Naive B cell (primary cell): ENCODE data around the gene UCHL5. TPM values are rescaled to one million over a fixed set of nuclear protein-coding genes. Genes with fewer than 3 reads are reported as not detected.

Experiments used
- ATAC-seq, 2 donors: fragments of 150-1000 bp; cut with Tn5 transposase; 2 replicates each; pipeline ENCODE4 v1.10.0; 2021; ENCODE audit warnings: low read depth in 2 of 2, mild to moderate bottlenecking in 2 of 2, moderate library complexity in 2 of 2
- DNase-seq: peaks from one replicate; pipeline ENCODE4 v3.0.0; 2022
- H3K27ac Mint-ChIP-seq, 6 donors: one replicate each; pipeline ENCODE4 v1.8.0; 2020 to 2022; ENCODE audit warnings: mild to moderate bottlenecking in 6 of 6, mixed read lengths in 6 of 6, moderate library complexity in 5 of 6, inconsistent platforms in 2 of 6
- H3K27me3 Mint-ChIP-seq, 3 donors: one replicate each; pipeline ENCODE4 v1.8.0; 2021 to 2022; ENCODE audit warnings: mixed read lengths in 3 of 3, mild to moderate bottlenecking in 1 of 3
- H3K36me3 Mint-ChIP-seq, 2 donors: one replicate each; pipeline ENCODE4 v1.8.0; 2020 to 2022; ENCODE audit warnings: mixed read lengths in 2 of 2, inconsistent platforms in 1 of 2, mild to moderate bottlenecking in 1 of 2
- H3K4me1 Mint-ChIP-seq, 3 donors: one replicate each; pipeline ENCODE4 v1.8.0; 2020 to 2022; ENCODE audit warnings: mixed read lengths in 3 of 3, inconsistent platforms in 1 of 3, mild to moderate bottlenecking in 1 of 3, moderate library complexity in 1 of 3
- H3K4me3 Mint-ChIP-seq, 8 donors: one replicate each; pipeline ENCODE4 v1.8.0; 2020 to 2022; ENCODE audit warnings: mild to moderate bottlenecking in 8 of 8, mixed read lengths in 8 of 8, moderate library complexity in 8 of 8, inconsistent platforms in 2 of 8
- H3K9me3 Mint-ChIP-seq, 7 donors: one replicate each; pipeline ENCODE4 v1.8.0; 2020 to 2022; ENCODE audit warnings: mixed read lengths in 7 of 7, mild to moderate bottlenecking in 5 of 7, inconsistent platforms in 2 of 7, moderate library complexity in 1 of 7
- polyA plus RNA-seq, 6 donors: library from polyadenylated mRNA; unstranded; fragments of 300-500 nt; fragmentation: Illumina TruSeq; gene quantifications; one replicate each; pipeline ENCODE4 v1.2.3, GENCODE V29; 2021; ENCODE audit warnings: low read depth in 6 of 6

UCHL5 gene
- polyA plus RNA-seq, 6 donors from 2014 or later = 40.8 to 59.5 (median 45.0) TPM

GRCh38 chr1:193083365-193084088 is 24.4 kb upstream of the UCHL5 start:
- Mint-ChIP-seq H3K27ac (peak overlapping the region in 1 of 6 donors; percentile 73), H3K9me3 (no peaks in the 10 kb centered on the region), H3K4me3 (no peak overlapping the region), H3K4me1 (no peaks in the 10 kb centered on the region), H3K36me3 (peaks cover 7 to 18% of the 10 kb centered on the region in 2 donors), H3K27me3 (no peaks in the 10 kb centered on the region)
- DNase-seq (no peak), ATAC-seq (peak in 1 of 2 donors; percentile 43)

DNA sequence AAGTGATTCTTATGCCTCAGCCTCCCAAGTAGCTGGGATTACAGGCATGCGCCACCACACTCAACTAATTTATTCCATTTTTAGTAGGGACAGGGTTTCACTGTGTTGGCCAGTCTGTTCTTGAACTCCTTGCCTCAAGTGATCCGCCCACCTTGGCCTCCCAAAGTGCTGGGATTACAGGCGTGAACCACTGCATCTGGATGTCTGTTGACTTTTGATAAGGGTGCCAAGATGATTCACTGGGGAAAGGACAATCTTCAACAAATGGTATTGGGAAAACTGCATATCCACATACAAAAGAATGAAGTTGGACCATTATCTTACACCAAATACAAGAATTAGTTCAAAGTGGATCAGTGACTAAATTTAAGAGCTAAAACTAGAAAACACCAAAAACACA is 20.0 kb upstream of the UCHL5 start:
- Mint-ChIP-seq H3K27me3 (no peaks in the 10 kb centered on the region), H3K27ac (no peak overlapping the region), H3K9me3 (no peaks in the 10 kb centered on the region), H3K4me3 (no peak overlapping the region), H3K4me1 (no peaks in the 10 kb centered on the region), H3K36me3 (peaks cover 15 to 23% of the 10 kb centered on the region in 2 donors)
- ATAC-seq (no peak), DNase-seq (no peak)

- H3K4me3 Mint-ChIP-seq = no peak overlapping the region
- DNase-seq = no peak
- H3K9me3 Mint-ChIP-seq = no peaks in the 10 kb centered on the region
- peaks cover 15 to 20% of the 10 kb centered on the region in 2 donors for H3K36me3 Mint-ChIP-seq
- H3K27me3 Mint-ChIP-seq = no peaks in the 10 kb centered on the region
- no peak for ATAC-seq
- H3K27ac Mint-ChIP-seq = no peak overlapping the region
- no peaks in the 10 kb centered on the region for H3K4me1 Mint-ChIP-seq
These were observed 18.8 kb upstream of the UCHL5 start for GRCh38 chr1:193077991-193078390.

- Mint-ChIP-seq H3K4me1 (peaks cover 13 to 26% (median 25%) of the 10 kb centered on the region in 3 donors), H3K4me3 (no peak overlapping the region), H3K27ac (peak overlapping the region in 4 of 6 donors; percentile 10 to 74 (median 38)), H3K9me3 (no peaks in the 10 kb centered on the region), H3K27me3 (no peaks in the 10 kb centered on the region), H3K36me3 (no peaks in the 10 kb centered on the region)
- ATAC-seq (no peak), DNase-seq (no peak)
These were observed 11.8 kb upstream of the UCHL5 start for GRCh38 chr1:193070942-193071341.

- no peak for DNase-seq
- H3K36me3 Mint-ChIP-seq = no peaks in the 10 kb centered on the region
- peak overlapping the region in 1 of 8 donors; percentile 12 for H3K4me3 Mint-ChIP-seq
- H3K27ac Mint-ChIP-seq = peak overlapping the region in 4 of 6 donors; percentile 28 to 74 (median 65)
- H3K4me1 Mint-ChIP-seq = peaks cover 19 to 30% (median 30%) of the 10 kb centered on the region in 3 donors
- no peaks in the 10 kb centered on the region for H3K9me3 Mint-ChIP-seq
- ATAC-seq = peak; percentile 38 to 53
- no peaks in the 10 kb centered on the region for H3K27me3 Mint-ChIP-seq
These were observed 11.2 kb upstream of the UCHL5 start for GRCh38 chr1:193070386-193070753.

- DNase-seq = no peak
- peak overlapping the region in 1 of 8 donors; percentile 12 for H3K4me3 Mint-ChIP-seq
- no peaks in the 10 kb centered on the region for H3K27me3 Mint-ChIP-seq
- peak; percentile 20 to 27 for ATAC-seq
- no peaks in the 10 kb centered on the region for H3K36me3 Mint-ChIP-seq
- peaks cover 24 to 33% (median 30%) of the 10 kb centered on the region in 3 donors for H3K4me1 Mint-ChIP-seq
- peak overlapping the region; percentile 15 to 74 (median 56) for H3K27ac Mint-ChIP-seq
- no peaks in the 10 kb centered on the region for H3K9me3 Mint-ChIP-seq
These were observed 10.7 kb upstream of the UCHL5 start for GRCh38 chr1:193069748-193070385.

DNA sequence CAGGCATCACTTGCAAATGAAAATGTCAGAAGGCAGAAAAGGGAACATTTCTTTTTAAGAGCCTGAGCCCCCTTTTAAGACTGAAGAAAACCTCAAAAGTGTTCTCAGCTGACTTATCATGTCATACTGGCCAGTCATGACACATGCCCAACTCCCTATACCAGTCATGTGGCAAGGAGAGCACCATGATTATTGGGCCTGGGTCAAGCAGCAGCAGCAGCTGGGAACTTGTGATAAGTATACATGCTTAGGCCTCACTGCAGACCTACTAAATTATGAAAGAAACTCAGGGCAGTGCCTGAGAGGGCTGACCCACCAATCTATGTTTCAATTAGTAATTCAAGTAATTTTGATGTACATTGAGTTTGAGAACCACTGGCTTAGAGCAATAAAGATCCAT is 8.9 kb upstream of the UCHL5 start:
- Mint-ChIP-seq H3K36me3 (no peaks in the 10 kb centered on the region), H3K27me3 (no peaks in the 10 kb centered on the region), H3K27ac (peak overlapping the region in 3 of 6 donors; percentile 32 to 86 (median 82)), H3K4me3 (no peak overlapping the region), H3K4me1 (peaks cover 25 to 37% (median 33%) of the 10 kb centered on the region in 3 donors), H3K9me3 (no peaks in the 10 kb centered on the region)
- ATAC-seq = no peak
- DNase-seq = no peak

- Mint-ChIP-seq H3K4me1 (peaks cover 31 to 38% (median 33%) of the 10 kb centered on the region in 3 donors), H3K36me3 (no peaks in the 10 kb centered on the region), H3K4me3 (no peak overlapping the region), H3K27me3 (no peaks in the 10 kb centered on the region), H3K27ac (peak overlapping the region in 4 of 6 donors; percentile 10 to 94 (median 26)), H3K9me3 (no peaks in the 10 kb centered on the region)
- DNase-seq = no peak
- no peak for ATAC-seq
These were observed 7.4 kb upstream of the UCHL5 start for GRCh38 chr1:193066606-193067005.

GRCh38 chr1:193065954-193066353 is 6.8 kb upstream of the UCHL5 start:
- H3K4me1 Mint-ChIP-seq = peaks cover 35 to 44% (median 37%) of the 10 kb centered on the region in 3 donors
- no peaks in the 10 kb centered on the region for H3K36me3 Mint-ChIP-seq
- H3K27ac Mint-ChIP-seq = peak overlapping the region in 3 of 6 donors; percentile 28 to 39 (median 35)

DNA sequence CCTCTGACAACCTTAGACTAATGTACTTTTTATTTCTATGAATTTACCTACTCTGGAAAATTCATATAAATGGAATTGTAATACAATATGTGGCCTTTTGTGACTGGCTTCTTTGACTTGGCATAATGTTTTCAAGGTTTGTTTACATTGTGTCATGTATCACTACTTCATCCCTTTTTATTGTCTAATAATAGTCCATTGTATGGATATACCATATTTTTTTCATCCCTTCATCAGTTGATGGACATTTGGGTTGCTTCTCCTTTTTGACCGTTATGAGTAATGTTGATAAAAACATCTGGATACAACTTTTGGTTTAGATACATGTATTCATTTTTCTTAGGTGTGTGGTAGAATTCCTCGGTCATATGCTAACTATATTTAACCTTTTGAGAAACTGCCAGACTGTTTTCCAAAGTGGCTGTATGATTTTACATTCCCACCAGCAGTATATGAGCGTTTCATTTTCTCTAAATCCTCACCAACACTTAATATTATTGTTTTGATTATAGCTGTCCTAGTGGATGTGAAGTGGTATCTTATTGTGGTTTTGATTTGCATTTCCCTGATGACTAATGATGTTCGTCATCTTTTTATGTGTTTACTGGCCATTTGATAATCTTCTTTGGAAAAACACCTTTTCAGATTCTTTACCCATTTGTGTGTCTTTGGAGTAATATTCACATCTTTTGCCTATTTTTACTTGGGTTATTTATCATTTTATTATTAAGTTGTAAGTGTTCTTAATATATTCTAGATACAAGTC is 3.7 kb upstream of the UCHL5 start:
- peaks cover 48 to 56% (median 54%) of the 10 kb centered on the region in 3 donors for H3K4me1 Mint-ChIP-seq
- no peaks in the 10 kb centered on the region for H3K9me3 Mint-ChIP-seq
- peak overlapping the region in 1 of 6 donors; percentile 74 for H3K27ac Mint-ChIP-seq
- DNase-seq (no peak), ATAC-seq (no peak)
- H3K36me3 Mint-ChIP-seq = no peaks in the 10 kb centered on the region
- H3K4me3 Mint-ChIP-seq = peak overlapping the region in 1 of 8 donors; percentile 32
- H3K27me3 Mint-ChIP-seq = no peaks in the 10 kb centered on the region

More at GRCh38 chr1:193065954-193066353, 6.8 kb upstream of the UCHL5 start:
- DNase-seq = no peak
- Mint-ChIP-seq H3K9me3 (no peaks in the 10 kb centered on the region), H3K4me3 (no peak overlapping the region), H3K27me3 (no peaks in the 10 kb centered on the region)
- no peak for ATAC-seq

DNA sequence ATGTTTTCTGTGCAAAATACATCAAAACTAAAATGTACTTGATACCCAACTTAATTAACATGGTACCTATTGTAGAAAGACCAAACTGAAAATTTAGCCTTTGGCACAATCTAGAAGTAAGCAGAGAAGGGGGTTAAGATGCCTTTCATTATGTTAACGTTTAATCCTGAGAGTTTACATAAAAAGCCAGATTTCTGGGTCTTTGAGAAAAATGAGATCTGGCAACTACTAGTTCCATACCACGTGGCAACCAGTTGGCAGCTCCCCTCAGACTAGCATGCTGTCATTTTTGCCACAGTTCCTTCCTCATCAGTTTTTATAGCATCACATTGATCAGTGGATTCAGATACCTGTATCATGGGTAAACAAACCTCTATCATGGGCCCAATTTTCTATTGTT is 1.8 kb upstream of the UCHL5 start:
- peaks cover 40 to 55% (median 53%) of the 10 kb centered on the region in 3 donors for H3K4me1 Mint-ChIP-seq
- no peaks in the 10 kb centered on the region for H3K27me3 Mint-ChIP-seq
- H3K9me3 Mint-ChIP-seq = no peaks in the 10 kb centered on the region
- no peak for DNase-seq
- H3K36me3 Mint-ChIP-seq = no peaks in the 10 kb centered on the region
- ATAC-seq = no peak
- peak overlapping the region in 2 of 6 donors; percentile 46 to 52 for H3K27ac Mint-ChIP-seq
- H3K4me3 Mint-ChIP-seq = peak overlapping the region in 6 of 8 donors; percentile 45 to 100 (median 93)

DNA sequence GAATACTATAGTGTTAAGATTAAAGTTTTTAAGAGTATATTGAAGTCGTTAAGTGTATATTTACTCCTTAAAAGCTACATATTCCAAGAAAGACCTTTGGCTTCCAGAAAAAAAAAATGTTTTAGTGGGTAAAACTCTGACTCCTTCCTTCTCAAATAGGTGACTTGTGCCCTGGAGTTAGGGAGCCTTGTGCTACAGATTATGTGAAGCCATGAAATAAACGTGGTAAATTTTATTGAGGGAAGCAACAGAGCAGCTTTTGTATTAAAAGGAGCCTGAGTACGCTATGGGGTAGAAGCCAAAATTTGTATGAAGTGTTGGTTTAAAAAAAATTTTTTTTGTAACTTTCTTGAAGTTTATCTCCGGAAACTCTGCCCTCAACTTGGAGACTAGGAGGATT is 1.2 kb upstream of the UCHL5 start:
- Mint-ChIP-seq H3K36me3 (no peaks in the 10 kb centered on the region), H3K4me3 (peak overlapping the region in 7 of 8 donors; percentile 86 to 100 (median 93)), H3K9me3 (no peaks in the 10 kb centered on the region), H3K4me1 (peaks cover 36 to 50% (median 48%) of the 10 kb centered on the region in 3 donors), H3K27ac (peak overlapping the region in 5 of 6 donors; percentile 95 to 99 (median 96)), H3K27me3 (no peaks in the 10 kb centered on the region)
- ATAC-seq (no peak), DNase-seq (no peak)

DNA sequence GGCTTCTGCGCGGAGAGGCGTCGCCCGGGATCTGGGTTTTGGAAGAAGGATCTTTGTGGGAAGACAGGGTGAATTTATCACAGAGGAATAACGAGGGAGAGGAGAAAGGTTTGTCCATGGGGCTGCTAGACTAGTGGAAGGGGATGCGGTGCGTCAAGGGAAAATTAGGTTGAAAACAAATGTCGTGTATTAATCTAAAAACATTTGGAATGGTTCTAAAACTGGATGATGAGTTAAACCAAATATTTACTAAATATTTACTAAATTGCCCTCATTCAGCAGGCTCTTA is 899 bp upstream of the UCHL5 start:
- Mint-ChIP-seq H3K27ac (peak overlapping the region; percentile 95 to 99 (median 98)), H3K4me1 (peaks cover 36 to 46% (median 45%) of the 10 kb centered on the region in 3 donors), H3K4me3 (peak overlapping the region; percentile 86 to 100 (median 96)), H3K36me3 (no peaks in the 10 kb centered on the region), H3K27me3 (no peaks in the 10 kb centered on the region), H3K9me3 (no peaks in the 10 kb centered on the region)
- no peak for ATAC-seq
- DNase-seq = no peak
